GM19397 (cell line): ENCODE results near the gene LRRC61.
"Not testable (repeated sequence)": the region's sequence is repeated elsewhere in the genome, so short reads cannot be mapped to it uniquely, and the experiment has no call there.

ENCODE experiments used
- ATAC-seq: cut with Tn5 transposase; IDR thresholded peaks from one replicate; pipeline ENCODE4 v1.9.1; 2021; ENCODE audit warnings: mild to moderate bottlenecking, moderate library complexity; ENCODE audit not compliant: unreplicated experiment

LRRC61 gene, protein sequence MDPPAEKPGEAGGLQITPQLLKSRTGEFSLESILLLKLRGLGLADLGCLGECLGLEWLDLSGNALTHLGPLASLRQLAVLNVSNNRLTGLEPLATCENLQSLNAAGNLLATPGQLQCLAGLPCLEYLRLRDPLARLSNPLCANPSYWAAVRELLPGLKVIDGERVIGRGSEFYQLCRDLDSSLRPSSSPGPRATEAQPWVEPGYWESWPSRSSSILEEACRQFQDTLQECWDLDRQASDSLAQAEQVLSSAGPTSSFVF

DNA sequence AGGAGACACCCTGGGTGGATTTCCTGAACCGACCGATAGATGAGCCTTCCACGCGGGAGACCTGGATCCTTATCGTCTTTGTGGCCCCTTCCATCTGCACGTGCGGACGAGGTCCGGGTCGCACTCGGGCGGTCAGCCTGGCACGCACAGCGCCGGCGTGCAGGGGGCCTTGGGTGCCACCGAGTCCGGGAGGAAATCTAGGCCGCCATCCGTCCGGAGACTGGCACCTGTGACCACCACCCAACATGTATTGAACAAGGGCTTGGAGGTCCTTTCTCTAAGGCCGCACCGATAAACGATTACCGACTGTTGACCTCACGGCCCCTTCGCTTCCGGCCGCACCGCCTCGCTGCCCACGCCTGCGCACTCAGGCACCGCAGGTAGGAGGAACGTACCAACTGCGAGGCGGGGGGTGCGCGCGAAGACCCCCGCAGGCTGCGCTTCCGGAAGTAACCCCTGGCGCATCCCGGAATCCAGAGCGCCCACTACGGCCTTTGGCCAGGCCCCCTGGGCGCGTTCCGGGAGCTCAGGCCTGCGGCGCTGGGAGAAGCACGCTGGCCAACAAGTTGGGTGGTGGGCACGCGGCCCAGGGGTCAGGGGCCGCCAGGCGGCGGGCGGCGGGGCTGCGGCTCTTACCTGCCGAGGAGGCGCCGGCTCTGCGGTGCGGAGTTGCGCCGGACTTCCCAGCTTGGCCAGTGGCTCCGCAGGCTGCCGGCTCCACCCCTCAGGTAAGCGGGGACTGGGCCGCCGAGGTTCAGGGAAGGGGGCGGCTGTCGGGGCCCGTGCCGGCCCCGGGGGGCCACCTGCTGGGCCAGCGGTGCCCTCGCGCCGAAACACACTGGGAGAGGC is at the start of gene LRRC61, which contains the start of gene ACTR3C:
Gene LRRC61 (plus strand): TSS at position 523 of the 849 bp plus-strand sequence. CDS start 13,507 bp downstream, outside the sequence.
Gene ACTR3C (minus strand): TSS at position 713 of the 849 bp plus-strand sequence. CDS start 28,249 bp downstream, outside the sequence.
- ATAC-seq, result peak; percentile 66

DNA sequence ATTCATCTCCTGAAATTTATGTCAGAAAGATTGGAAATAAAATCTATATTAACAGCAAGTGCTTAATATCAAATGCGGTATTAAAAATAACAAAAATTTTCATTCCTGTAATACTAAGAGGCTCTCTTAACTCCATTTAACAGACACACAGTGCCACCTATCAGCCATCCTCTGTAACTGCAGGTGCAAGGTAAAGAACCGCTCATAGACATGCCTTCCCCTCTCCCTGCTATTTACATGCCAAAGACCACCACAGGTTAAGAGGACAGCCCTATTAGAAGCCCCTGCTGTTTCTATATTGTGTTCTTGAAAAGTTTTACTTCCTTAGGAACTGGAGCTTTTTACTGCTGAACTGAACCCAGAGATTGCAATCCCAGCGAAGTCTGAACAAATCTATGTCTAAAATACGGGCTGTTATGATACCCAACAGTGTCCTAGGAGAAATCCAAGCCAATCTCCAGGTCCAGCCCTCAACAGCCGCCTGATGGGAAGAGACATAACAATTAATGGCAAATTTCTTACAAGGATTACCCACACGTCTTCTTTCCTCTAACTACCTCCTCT is 46.9 kb upstream of the LRRC61 start:
- not testable (repeated sequence) for ATAC-seq

- not testable (repeated sequence) for ATAC-seq
Measured at GRCh38 chr7:150278383-150278782, 44.8 kb upstream of the LRRC61 start.

DNA sequence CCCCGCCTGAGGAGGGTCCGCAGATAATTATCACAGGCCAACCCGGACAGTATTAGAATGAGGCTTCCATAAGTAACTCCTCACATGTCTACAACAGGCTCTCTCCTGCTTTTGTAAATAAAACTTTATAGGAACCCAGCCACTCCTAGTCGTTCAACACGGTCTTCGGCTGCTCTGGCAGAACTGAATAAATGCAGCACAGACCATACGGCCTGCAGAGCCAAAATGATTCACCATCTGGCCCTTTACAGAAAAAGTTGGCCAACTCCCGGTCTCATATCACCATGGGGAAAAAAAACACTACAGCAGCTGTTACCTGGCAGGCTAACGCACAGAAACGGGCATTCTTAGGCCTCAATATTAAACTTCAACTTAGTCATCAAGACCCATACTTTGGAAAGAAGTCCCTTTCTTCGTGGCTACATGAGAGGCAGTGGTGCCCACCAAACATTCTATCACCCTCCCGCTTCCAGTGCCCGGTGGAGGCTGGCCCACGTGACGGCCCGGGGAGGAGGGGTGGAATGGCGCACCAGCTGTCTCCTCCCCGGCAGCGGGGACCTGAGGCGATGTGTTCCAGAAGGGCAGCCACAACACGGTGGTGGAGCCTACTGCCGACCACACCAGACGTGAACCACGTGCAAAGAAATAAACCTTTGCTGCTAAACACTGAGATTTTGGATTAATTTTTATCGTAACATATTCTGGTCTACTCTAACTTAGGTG is 41.3 kb upstream of the LRRC61 start:
- not testable (repeated sequence) for ATAC-seq

GRCh38 chr7:150283111-150283510 is 40.0 kb upstream of the LRRC61 start:
- ATAC-seq, result not testable (repeated sequence)

GRCh38 chr7:150283608-150284007 is 39.5 kb upstream of the LRRC61 start:
- ATAC-seq, result not testable (repeated sequence)

- ATAC-seq, result not testable (repeated sequence)
Measured at GRCh38 chr7:150285849-150286754, 37.1 kb upstream of the LRRC61 start.

DNA sequence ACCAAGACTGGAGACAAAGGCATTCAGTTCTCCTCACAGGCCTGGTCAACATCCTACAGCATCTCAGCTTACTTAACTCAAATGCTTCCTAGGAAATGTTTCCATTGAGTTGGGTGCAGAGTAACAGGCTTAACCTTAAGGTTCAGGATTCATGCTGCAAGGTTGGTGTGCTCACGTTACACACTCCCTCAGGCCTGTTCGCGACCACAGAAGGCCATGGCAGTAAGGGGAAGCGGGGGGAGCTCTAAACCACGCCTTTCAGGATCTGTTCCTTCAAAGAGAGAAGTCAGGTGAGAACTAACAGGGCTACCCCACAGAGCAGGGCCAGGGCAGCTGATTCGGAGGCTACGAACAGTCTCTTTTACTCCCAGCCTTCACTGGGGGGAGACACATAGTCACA is 35.3 kb upstream of the LRRC61 start:
- ATAC-seq, result not testable (repeated sequence)

- not testable (repeated sequence) for ATAC-seq
Measured at GRCh38 chr7:150288816-150289215, 34.3 kb upstream of the LRRC61 start.

DNA sequence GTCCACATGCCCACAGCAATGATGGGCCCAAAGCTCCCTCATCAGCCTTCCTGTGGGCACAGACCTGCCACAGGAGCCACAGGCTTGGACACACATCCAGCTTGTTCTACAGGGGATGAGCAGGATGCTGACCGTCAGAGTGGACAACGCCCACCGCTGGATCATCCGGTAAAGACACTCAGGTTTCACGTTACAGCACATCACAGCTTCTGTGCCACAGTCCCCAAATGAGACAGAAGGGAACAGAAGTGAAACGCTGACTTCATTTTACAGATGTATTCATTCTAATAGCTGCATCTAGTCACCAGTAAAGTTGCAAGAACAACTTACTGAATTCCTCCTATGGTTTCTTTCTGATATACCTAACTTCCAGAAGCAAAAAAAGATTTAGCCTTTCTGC is 32.8 kb upstream of the LRRC61 start:
- ATAC-seq, result not testable (repeated sequence)

DNA sequence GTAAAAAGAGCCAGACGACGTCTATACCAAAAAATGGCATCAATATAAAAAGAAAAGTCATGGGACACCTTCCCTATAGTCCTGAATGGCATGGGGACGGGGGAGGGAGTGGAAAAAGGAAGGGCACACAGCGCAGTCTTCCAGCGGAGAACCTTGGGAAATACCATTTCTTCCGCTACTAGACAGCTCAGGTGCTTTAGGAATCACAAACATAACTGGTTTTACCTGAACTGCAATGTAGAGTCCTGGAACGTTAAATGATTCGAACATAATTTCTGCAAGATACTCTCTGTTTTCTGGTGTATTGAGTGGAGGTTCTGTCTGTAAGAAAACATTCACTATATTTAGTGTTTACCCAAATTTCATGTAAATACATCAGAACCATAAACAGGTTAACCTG is 28.1 kb upstream of the LRRC61 start:
- not testable (repeated sequence) for ATAC-seq

DNA sequence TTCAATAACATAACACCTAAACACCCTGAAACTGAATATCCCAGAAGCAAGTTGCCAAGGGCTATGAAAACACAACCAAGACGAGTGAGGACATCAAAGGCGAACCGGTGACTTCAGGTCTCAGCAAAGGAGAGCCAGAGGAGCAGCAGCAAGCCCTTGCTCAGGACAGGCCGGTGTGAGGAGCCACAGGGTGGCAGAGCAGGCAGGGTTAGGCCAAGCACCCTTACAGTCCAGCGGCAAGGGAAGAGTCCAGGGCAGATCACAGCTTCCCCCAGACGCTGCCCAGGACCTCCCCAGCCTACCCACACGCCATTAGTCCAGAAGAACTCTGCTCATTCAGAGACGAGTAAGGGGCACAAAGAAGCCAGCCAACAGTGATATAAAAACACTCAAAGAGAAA is 27.5 kb upstream of the LRRC61 start:
- not testable (repeated sequence) for ATAC-seq

DNA sequence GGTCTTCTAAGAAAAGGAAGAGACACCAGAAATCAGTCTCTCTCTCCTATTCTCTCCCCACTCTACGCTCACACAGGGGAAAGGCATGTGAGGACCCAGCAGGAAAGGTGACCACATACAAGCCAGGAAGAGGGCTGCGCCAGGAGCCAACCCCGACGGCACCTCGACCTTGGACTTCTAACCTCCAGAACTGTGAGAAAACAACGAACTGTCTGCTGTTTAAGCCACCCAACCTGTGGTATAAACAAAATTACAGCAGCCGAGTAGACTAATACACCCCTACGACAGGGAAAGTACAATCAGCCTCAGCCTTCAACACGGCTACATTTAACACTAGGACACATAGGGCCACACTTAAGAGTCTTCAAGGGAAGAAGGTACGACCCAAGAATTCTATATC is 26.4 kb upstream of the LRRC61 start:
- ATAC-seq, result not testable (repeated sequence)

DNA sequence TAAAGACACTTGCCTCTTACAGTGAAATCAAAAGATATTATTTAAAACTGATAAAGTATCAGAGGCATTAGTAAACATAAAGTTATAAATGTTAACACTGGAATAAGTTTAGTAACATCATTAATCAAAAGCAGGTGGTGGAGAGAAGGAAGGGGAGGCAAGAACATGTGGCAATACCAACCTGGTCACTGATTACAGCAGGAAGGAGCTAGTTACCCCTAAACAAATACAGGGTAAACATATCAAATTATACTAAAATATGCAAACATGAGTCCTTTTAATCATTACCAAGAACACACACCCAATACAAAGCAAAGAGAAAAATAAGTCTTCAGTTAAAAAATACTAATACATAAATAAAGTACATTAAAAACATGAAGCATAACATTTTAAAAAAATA is 25.2 kb upstream of the LRRC61 start:
- ATAC-seq, result not testable (repeated sequence)

DNA sequence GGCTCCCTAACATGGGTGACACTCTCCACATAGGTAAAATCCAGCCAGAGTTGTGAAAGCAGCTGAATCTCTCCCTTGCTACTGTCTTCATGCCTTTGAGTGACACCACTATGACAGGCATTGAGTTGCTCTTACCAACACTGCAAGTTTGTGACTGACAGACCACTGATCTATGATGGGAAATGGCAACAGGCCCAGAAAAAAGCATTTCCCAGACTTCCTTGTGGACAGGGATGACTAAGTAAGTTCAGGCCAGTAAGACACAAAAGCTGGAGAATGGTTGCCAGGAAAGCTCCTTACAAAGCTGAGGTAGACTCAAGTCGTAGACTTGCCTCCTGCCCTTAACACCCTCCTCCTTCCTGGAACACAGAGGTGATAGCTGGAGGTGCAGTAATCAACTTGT is 20.2 kb upstream of the LRRC61 start:
- not testable (repeated sequence) for ATAC-seq

DNA sequence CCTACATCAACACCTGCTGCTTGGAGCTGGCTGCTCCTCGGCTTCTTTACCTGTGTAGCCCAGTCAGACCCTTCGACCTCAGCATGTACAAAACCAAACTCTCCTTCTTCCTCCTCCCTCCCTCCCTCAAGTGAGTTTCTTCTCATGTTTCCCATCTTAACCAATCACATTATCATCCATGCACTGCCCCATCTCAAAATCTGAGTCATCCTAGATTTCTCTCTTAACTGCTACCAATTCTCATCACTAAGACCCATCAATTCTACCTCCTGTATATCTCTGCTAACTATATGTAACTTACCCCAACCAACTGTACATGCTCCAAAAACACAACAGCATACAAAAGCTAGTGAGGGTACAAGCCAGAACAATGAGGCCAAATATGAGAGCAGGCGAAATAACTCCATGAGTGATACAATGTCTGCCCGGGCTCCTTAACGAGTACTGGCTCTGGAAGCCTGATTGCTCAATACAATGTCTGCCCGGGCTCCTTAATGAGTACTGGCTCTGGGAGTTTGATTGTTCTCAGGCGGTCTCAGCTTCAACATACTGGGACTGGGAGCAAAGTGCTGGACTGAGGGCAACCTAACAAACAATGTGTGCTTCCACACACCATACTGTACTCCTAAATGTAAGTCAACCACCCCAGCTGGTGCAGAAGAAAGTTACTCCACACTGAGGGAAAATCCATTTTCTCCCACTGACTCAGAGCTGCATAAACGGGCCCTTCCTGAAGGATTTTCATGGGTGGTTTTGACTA is 18.5 kb upstream of the LRRC61 start:
- ATAC-seq, result not testable (repeated sequence)

DNA sequence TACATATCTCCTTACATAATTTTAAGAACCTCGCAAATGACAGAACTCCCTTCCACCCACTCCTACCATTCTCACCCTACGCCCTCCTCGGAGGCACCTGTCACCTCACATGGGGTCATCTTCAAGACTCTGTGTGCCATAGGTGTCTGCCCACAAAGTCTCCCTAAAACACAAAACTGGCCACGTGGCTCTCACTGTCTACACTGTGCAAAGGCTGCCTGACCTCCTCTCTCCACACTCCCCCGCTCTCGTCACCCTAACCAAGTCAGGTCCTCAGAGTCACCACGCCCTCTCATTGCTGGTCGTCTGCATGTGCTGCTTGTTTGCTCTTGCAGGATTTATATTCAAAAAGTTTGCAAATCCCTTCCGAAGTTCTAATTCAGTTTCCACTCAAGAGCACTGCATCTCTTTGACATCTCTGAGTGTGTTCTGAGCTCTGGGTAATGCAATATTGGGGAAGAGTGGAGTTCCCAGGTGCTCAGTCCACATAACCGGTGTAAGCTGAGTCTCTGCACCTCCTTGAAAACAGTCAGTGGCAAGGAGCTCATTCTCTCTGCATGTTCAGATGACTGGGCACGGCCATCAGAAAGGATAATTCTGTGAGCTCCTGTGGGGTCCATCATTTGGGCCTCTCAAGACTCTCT is 17.8 kb upstream of the LRRC61 start:
- not testable (repeated sequence) for ATAC-seq

GRCh38 chr7:150305903-150306284 is 17.3 kb upstream of the LRRC61 start:
- not testable (repeated sequence) for ATAC-seq
